ENCODE results near the gene RTEL1. TPM values are rescaled to one million over a fixed set of nuclear protein-coding genes. Genes with fewer than 3 reads are reported as not detected.

Gene RTEL1, protein sequence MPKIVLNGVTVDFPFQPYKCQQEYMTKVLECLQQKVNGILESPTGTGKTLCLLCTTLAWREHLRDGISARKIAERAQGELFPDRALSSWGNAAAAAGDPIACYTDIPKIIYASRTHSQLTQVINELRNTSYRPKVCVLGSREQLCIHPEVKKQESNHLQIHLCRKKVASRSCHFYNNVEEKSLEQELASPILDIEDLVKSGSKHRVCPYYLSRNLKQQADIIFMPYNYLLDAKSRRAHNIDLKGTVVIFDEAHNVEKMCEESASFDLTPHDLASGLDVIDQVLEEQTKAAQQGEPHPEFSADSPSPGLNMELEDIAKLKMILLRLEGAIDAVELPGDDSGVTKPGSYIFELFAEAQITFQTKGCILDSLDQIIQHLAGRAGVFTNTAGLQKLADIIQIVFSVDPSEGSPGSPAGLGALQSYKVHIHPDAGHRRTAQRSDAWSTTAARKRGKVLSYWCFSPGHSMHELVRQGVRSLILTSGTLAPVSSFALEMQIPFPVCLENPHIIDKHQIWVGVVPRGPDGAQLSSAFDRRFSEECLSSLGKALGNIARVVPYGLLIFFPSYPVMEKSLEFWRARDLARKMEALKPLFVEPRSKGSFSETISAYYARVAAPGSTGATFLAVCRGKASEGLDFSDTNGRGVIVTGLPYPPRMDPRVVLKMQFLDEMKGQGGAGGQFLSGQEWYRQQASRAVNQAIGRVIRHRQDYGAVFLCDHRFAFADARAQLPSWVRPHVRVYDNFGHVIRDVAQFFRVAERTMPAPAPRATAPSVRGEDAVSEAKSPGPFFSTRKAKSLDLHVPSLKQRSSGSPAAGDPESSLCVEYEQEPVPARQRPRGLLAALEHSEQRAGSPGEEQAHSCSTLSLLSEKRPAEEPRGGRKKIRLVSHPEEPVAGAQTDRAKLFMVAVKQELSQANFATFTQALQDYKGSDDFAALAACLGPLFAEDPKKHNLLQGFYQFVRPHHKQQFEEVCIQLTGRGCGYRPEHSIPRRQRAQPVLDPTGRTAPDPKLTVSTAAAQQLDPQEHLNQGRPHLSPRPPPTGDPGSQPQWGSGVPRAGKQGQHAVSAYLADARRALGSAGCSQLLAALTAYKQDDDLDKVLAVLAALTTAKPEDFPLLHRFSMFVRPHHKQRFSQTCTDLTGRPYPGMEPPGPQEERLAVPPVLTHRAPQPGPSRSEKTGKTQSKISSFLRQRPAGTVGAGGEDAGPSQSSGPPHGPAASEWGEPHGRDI (N-terminal part only)
- 4.8 to 8.3 TPM (median 7.7 TPM) in 5 replicates for total RNA-seq (2022; extraction: Qiagen RNA extraction)

DNA sequence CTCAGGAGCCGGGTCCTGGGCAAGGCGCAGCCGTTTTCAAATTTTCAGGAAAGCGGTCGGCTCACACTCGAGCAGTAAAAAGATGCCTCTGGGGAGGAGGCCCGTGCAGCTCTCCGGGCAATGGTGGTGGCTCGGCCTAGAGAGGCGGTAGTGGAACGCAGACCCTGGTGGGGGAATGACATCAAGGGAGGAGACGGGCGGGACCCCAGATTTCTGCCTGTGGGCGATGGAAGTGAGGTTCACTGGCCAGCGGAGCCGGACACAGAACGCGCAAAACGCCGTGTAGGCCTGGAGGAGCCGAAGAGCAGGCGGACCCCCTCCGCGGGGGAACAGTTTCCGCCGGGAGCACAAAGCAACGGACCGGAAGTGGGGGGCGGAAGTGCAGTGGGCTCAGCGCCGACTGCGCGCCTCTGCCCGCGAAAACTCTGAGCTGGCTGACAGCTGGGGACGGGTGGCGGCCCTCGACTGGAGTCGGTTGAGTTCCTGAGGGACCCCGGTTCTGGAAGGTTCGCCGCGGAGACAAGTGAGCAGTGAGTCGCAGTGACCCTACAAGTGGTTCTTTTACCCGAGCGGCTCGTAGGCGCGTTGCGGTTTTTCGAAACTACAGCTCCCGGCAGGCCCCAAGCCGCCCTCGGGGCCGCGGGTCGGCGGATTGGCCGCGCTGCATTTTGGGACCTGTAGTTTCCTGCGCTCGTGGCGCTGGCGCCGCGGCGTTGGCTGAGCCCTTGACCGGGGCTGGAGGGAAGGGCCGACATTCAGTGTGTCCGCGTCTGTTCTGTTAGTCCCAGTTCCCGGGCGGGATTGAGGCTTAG is at the start of gene RTEL1:
Gene RTEL1, plus strand, starts transcription at position 376 of the 812 bp plus-strand sequence. CDS start 1,091 bp downstream, outside the sequence.

DNA sequence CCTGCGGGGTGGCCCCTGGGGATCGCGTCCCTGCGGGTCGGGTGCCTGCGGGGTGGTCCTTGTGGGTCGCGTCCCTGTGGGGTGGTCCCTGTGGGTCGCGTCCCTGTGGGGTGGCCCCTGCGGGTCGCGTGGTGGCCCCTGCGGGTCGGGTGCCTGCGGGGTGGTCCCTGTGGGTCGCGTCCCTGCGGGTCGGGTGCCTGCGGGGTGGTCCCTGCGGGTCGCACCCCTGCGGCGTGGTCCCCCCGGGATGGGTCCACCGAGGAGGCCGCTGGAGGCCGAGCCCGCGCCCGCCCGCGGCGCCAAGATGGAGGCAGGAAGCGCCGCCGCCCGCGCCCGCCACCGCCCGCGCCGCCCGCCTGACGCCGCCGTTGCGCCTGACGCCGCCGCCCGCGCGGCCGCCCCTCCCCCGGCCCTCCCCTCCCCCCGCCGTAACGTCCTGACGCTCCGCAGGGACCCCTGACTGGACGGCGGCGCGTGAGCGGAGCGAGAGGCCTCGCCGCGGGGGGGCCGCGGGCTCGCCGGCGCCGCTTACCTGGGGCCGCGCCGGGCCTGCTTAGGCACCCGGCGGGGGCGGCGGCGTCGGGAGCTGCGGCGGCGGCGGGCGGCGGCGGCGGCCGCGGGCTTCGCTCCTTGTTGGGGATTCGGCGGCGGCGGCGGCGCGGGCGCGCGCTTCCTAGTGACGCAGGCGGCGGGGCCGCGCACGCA is 31.5 kb upstream of the RTEL1 start, which contains the start of gene GMEB2:
Gene GMEB2, minus strand, starts transcription at position 678 of the 705 bp plus-strand sequence. CDS start 7,704 bp downstream, outside the sequence.

DNA sequence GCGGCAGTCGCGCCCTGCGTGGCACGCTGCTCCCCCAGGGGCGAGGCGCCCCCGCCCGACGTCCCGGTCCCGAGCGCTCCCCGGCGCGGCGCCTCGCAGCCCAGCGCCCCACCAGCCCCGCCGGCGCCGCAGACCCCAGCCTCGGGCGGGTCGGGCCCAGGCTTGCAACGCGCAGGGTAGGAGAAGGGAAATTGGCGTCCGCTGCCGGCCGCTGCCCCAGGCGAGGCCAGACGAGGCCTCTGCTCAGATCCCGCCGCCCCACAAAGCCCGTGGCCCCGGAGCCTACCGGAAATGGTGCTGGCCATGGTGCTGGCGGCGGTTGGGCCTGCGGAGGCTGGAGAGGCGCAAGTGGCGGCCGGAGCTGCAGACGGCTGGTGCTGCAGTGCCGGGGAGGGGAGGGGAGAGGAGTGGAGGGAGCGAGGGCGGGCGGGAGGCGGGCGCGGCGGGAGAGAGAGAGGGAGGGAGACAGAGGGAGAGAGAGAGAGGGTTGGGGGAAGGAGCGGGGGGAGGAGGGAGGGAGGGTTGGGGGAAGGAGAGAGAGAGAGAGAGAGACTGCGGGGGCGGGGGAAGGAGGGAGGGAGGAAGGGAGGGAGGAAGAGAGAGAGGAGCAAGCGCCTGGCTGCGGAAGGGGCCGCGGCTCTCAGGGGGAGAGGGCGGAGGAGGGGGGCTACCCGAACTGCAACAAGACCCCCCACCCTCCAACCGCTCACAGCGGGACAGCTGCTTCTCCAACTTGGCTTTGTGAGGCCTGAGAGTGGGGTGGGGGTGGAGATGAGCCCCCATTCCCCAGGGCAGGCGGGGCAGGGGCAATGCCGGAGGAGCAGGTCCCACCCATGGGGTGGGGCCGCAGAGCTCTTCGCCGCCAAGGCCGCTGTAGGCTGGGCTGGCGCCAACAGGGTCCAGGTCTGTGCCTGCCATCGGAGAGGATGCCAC is 4.8 kb upstream of the RTEL1 start, which contains the start of gene STMN3:
Gene STMN3, minus strand, starts transcription at position 384 of the 933 bp plus-strand sequence. Its CDS starts 79 bp downstream, at position 305.

DNA sequence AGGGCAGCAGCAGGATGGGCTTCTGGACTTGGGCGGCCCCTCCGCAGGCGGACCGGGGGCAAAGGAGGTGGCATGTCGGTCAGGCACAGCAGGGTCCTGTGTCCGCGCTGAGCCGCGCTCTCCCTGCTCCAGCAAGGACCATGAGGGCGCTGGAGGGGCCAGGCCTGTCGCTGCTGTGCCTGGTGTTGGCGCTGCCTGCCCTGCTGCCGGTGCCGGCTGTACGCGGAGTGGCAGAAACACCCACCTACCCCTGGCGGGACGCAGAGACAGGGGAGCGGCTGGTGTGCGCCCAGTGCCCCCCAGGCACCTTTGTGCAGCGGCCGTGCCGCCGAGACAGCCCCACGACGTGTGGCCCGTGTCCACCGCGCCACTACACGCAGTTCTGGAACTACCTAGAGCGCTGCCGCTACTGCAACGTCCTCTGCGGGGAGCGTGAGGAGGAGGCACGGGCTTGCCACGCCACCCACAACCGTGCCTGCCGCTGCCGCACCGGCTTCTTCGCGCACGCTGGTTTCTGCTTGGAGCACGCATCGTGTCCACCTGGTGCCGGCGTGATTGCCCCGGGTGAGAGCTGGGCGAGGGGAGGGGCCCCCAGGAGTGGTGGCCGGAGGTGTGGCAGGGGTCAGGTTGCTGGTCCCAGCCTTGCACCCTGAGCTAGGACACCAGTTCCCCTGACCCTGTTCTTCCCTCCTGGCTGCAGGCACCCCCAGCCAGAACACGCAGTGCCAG is 38.7 kb downstream of the RTEL1 start, which contains the start of gene TNFRSF6B:
Gene TNFRSF6B, plus strand, starts transcription at position 25 of the 729 bp plus-strand sequence. Its CDS starts 116 bp downstream, at position 141.

DNA sequence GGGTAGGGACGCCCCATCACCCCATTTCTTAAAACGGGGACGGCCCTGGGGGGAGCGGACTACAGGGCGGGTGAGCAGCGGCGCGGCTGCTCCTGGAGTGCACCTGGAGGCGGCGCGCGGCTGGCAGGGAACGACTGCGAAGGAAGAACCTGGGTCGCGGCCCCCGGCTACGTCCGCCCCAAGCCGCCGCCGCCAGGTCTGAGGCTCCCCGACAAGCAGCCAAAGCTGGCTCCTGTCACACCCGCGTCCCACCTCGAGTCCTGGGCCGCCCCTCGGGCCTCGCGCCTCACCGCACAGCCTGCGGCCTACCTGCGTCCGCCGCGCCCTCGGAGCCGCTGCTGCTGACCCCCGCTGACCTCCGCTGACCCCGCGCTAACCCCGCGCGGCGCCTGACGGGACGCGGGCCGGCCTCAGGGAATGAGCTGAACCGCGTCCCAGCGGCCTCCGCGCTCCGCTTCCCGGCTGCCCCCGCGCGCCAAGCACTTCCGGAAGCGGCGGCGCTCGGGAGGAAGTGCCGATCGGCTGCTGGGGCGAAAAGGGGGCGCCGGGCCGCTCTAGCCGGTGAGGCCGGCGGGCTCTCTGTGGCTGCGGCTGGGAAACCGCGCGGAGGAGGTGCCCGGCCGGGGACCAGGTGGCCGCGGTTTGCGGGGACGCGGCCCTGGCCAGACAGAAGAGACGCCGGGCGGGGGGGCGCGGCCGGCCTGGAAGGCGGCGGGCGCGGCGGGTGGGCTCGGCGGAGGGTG is 49.6 kb downstream of the RTEL1 start, which contains the start of the genes ARFRP1 and ZGPAT:
Gene ARFRP1, minus strand, starts transcription at position 419 of the 743 bp plus-strand sequence. CDS start 885 bp downstream, outside the sequence.
Gene ZGPAT, plus strand, starts transcription at position 482 of the 743 bp plus-strand sequence. CDS start 542 bp downstream, outside the sequence.

DNA sequence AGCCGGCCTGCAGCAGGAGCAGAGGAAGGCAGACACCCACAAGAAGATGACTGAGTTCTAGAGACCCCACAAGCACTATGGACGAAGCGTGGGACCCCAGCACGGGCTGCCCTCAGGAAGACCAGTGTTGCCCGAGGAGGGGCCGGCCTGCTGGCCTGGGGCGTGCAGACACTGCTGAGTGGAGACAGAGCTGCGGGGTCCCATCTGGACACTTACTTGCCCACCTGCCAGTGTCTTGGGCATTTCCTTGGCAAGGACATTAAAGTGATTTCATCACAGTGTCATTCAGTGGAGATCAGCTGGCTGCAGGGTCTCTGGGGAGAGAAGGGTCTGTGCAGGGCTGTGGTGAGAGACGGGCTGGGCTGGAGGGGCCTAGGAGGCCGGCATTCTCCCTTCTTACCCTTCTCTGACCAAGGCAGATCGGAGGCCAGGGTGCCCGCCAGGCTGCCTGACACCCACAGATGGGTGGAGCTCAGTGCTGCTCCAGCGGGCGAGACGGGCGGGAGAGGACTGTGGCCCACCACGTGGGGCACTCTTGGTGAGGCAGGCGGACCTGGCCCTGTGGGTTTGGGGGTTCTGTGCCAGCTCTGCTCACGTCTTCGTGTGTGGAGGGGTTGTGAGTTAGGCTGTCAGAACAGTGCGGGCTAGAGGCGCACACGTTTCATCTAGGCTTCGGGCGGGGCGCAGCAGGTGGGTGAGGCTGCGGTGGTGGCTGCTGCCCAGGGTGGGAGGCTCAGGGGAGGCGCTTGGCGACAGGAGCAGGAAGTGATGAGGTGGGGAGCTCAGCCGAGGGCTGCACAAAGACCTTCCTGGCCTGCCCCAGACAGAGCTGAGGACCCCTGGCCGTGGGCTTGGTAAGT is 78.0 kb downstream of the RTEL1 start, which contains the start of gene LIME1:
Gene LIME1, plus strand, starts transcription at position 806 of the 860 bp plus-strand sequence. CDS start 886 bp downstream, outside the sequence.

DNA sequence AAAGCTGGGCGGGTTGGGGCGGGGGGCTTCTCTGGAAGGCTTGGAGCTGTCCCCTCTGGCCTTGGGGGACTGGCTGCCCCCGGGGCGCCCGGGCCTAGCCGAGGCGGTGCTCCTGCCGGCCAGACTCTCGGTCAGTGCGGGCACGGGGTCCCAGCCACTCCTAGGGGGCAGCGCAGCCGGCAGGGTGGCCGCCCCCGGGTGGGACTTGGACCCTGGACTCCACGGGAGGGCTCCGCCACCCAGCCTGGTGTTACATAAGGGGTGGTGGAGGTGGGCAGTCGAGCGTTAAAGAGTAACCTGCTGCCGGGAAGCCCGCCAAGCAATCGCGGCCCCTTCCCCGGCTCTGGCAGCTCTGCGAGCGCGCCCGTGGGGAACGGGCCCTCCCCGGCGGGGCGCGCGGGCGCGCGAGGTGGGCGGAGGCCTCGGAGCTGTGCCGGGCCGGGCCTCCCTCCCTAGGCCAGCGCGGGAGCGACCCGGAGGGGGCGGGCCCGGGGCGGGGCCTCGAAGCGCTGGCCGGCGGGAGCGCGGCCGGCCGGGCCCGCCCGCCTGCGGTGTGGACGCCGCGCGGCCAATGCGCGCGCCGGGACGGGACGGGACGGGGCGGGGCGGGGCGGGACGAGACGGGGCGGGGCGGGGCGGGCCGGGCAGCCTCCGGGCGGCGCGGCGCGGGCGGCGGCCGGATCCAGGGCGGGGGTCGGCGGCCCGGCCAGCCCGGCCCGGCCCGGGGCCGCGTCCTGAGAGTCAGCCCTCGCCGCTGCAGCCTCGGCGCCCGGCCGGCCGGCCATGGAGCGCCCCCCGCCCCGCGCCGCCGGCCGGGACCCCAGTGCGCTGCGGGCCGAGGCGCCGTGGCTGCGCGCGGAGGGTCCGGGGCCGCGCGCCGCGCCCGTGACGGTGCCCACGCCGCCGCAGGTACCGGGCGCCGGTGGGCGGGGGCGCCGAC is 81.3 kb downstream of the RTEL1 start, which contains the start of gene SLC2A4RG:
Gene SLC2A4RG, plus strand, starts transcription at position 647 of the 940 bp plus-strand sequence. Its CDS starts 137 bp downstream, at position 784.

Other genes starting within 250 kb of the RTEL1 start
- gene KCNQ2, start 185.7 kb upstream of the RTEL1 start, total RNA-seq (2022; extraction: Qiagen RNA extraction), result 0.40 to 0.89 TPM (median 0.81 TPM) in 5 replicates
- 141 to 180 TPM (median 158 TPM) in 5 replicates for gene EEF1A2, start 159.2 kb upstream of the RTEL1 start, total RNA-seq (2022; extraction: Qiagen RNA extraction)
- gene PPDPF, start 137.5 kb upstream of the RTEL1 start, total RNA-seq (2022; extraction: Qiagen RNA extraction), result 273 to 372 TPM (median 330 TPM) in 5 replicates
- 2.2 to 3.5 TPM (median 3.2 TPM) in 5 replicates for gene PTK6, start 120.9 kb upstream of the RTEL1 start, total RNA-seq (2022; extraction: Qiagen RNA extraction)
- gene SRMS, start 110.6 kb upstream of the RTEL1 start, total RNA-seq (2022; extraction: Qiagen RNA extraction), result not detected in 5 replicates
- 0.13 to 0.38 TPM (median 0.17 TPM) in 5 replicates for gene FNDC11, start 104.2 kb upstream of the RTEL1 start, total RNA-seq (2022; extraction: Qiagen RNA extraction)
- 7.3 to 13.1 TPM (median 9.4 TPM) in 5 replicates for gene HELZ2, start 84.1 kb upstream of the RTEL1 start, total RNA-seq (2022; extraction: Qiagen RNA extraction)
- 8.5 to 11.7 TPM (median 10.5 TPM) in 5 replicates for gene GMEB2, start 31.2 kb upstream of the RTEL1 start, total RNA-seq (2022; extraction: Qiagen RNA extraction)
- 6.6 to 12.3 TPM (median 10.5 TPM) in 5 replicates for gene STMN3, start 4.9 kb upstream of the RTEL1 start, total RNA-seq (2022; extraction: Qiagen RNA extraction)
- 0.47 to 1.4 TPM (median 0.76 TPM) in 5 replicates for gene TNFRSF6B, start 38.3 kb downstream of the RTEL1 start, total RNA-seq (2022; extraction: Qiagen RNA extraction)
- 29.1 to 43.6 TPM (median 39.1 TPM) in 5 replicates for gene ARFRP1, start 49.7 kb downstream of the RTEL1 start, total RNA-seq (2022; extraction: Qiagen RNA extraction)
- 22.2 to 32.0 TPM (median 28.6 TPM) in 5 replicates for gene ZGPAT, start 49.7 kb downstream of the RTEL1 start, total RNA-seq (2022; extraction: Qiagen RNA extraction)
- 4.0 to 12.2 TPM (median 10.7 TPM) in 5 replicates for gene LIME1, start 78.4 kb downstream of the RTEL1 start, total RNA-seq (2022; extraction: Qiagen RNA extraction)
- 57.2 to 111 TPM (median 97.3 TPM) in 5 replicates for gene SLC2A4RG, start 81.5 kb downstream of the RTEL1 start, total RNA-seq (2022; extraction: Qiagen RNA extraction)
- gene ZBTB46, start 173.0 kb downstream of the RTEL1 start, total RNA-seq (2022; extraction: Qiagen RNA extraction), result 0.66 to 0.99 TPM (median 0.84 TPM) in 5 replicates
- gene ABHD16B, start 203.2 kb downstream of the RTEL1 start, total RNA-seq (2022; extraction: Qiagen RNA extraction), result not detected in 5 replicates
- gene TPD52L2, start 207.0 kb downstream of the RTEL1 start, total RNA-seq (2022; extraction: Qiagen RNA extraction), result 125 to 137 TPM (median 132 TPM) in 5 replicates
- 24.0 to 32.2 TPM (median 30.1 TPM) in 5 replicates for gene DNAJC5, start 236.8 kb downstream of the RTEL1 start, total RNA-seq (2022; extraction: Qiagen RNA extraction)